Measurements from ENCODE around the gene METTL15. TPM values are rescaled to one million over a fixed set of nuclear protein-coding genes. Genes with fewer than 3 reads are reported as not detected.

The METTL15 gene
- total and polyA plus RNA-seq, 2 of the 8 experiments (the other 6 are each of a cell fraction or from before 2014, with no cell fraction given) = 5.4 to 10.5 TPM

- Histone ChIP-seq H4K20me1 (replicated peaks in 1 of 2; ENCODE audit: control insufficient read depth in 1 of 2, insufficient read depth in 2 of 2, low read length in 2 of 2) (no peaks in the 10 kb centered on the region), H3K27ac (ENCODE audit: low read depth, low read length) (no peak overlapping the region)
- TF ChIP-seq SP1 (IDR thresholded peaks at IDR 0.05; ENCODE audit: low read depth, low read length) = no peak
- TF ChIP-seq SRF (IDR thresholded peaks at IDR 0.05; ENCODE audit: low read depth, low read length) = no peak
- no peak for TF ChIP-seq BACH1 (IDR thresholded peaks at IDR 0.05; ENCODE audit: low read length)
- no peak for TF ChIP-seq POLR2AphosphoS5 (IDR thresholded peaks at IDR 0.05; ENCODE audit: low read depth, low read length)
- no peak for TF ChIP-seq CREB1 (IDR thresholded peaks at IDR 0.05)
- TF ChIP-seq EZH2 (IDR thresholded peaks at IDR 0.05; ENCODE audit: low read depth, low read length, severe bottlenecking) = no peak
- no peak for TF ChIP-seq YY1 (IDR thresholded peaks at IDR 0.05; ENCODE audit: low read depth, low read length)
- no peak for TF ChIP-seq KDM1A (IDR thresholded peaks at IDR 0.05; ENCODE audit: borderline replicate concordance, low read length)
- no peak for TF ChIP-seq KDM5A (IDR thresholded peaks at IDR 0.05; ENCODE audit: low read length)
- no peak for TF ChIP-seq SP2 (IDR thresholded peaks at IDR 0.05; ENCODE audit: low read length)
- TF ChIP-seq SP4 (IDR thresholded peaks at IDR 0.05; ENCODE audit: low read length) = no peak
These were observed 45.4 kb downstream of the METTL15 start for GRCh38 chr11:28153586-28153985.

More at GRCh38 chr11:28153586-28153985, 45.4 kb downstream of the METTL15 start:
- no peak overlapping the region for H4K5ac ChIP-seq (ENCODE audit: insufficient read length, low read depth, low read length)
- no peak overlapping the region for H3K4ac ChIP-seq (replicated peaks; ENCODE audit: insufficient read length, low read depth, low read length)
- no peak overlapping the region for H3K18ac ChIP-seq (ENCODE audit: extremely low read depth, low read length)
- H2BK15ac ChIP-seq (ENCODE audit: low read length) = no peak overlapping the region
- H4K8ac ChIP-seq (ENCODE audit: extremely low read depth, insufficient read depth, low read length) = no peak overlapping the region
- no peak overlapping the region for H2BK5ac ChIP-seq (ENCODE audit: low read depth, low read length)
- H2BK12ac ChIP-seq (ENCODE audit: low read depth, low read length) = no peak overlapping the region
- H3K23ac ChIP-seq (ENCODE audit: insufficient read length) = no peak overlapping the region
- no peak overlapping the region for H3K4me2 ChIP-seq (ENCODE audit: insufficient read depth in 1 of 2, low read depth in 2 of 2, low read length in 2 of 2)
- no peaks in the 10 kb centered on the region for H3K23me2 ChIP-seq (ENCODE audit: low read depth, low read length)
- ChIA-PET CTCF (ENCODE audit: partially characterized antibody) (no interaction called here), POLR2A (ENCODE audit: partially characterized antibody) (interaction anchor here (0.7 kb wide), 1 partner anchor 8 kb away, joined by 3 read pairs; no protein-coding TSS in a partner anchor)
- H2BK120ac ChIP-seq (replicated peaks; ENCODE audit: low read depth, low read length) = no peak overlapping the region
- H3K14ac ChIP-seq (ENCODE audit: insufficient read length) = no peak overlapping the region
- H3K27me3 ChIP-seq (replicated peaks in 1 of 4; ENCODE audit: control insufficient read depth in 3 of 4, extremely low read depth in 1 of 4, insufficient read depth in 3 of 4, low read length in 3 of 4) = no peaks in the 10 kb centered on the region
- no peak overlapping the region for H2AFZ ChIP-seq (ENCODE audit: low read length)
- H3K4me3 ChIP-seq (ENCODE audit: extremely low read depth in 1 of 4, insufficient read depth in 2 of 4, low read depth in 3 of 4, low read length in 4 of 4) = no peak overlapping the region
- H3K79me1 ChIP-seq (ENCODE audit: low read depth, low read length) = no peaks in the 10 kb centered on the region
- DNase-seq (ENCODE audit: low read depth in 1 of 2, low spot score in 2 of 2) = no peak
- FAIRE-seq = no peak
- H3K79me2 ChIP-seq (ENCODE audit: control insufficient read depth in 1 of 2, insufficient read depth in 2 of 2, low read length in 2 of 2) = no peaks in the 10 kb centered on the region
- peaks cover 0 to 6% (median 4%) of the 10 kb centered on the region in 4 experiments; a peak in 6 of 8 replicates for H3K36me3 ChIP-seq (ENCODE audit: control insufficient read depth in 2 of 4, insufficient read depth in 4 of 4, low read length in 3 of 4)
- 94% methylated on average over 2 of the region's 2 CpGs; no CpG with 5 or more reads in 1 of the 2 experiments for WGBS, 2 experiments (ENCODE audit: extremely low coverage in 1 of 2, insufficient coverage in 1 of 2, insufficient read length in 1 of 2, insufficient replicate concordance in 2 of 2, low coverage in 1 of 2, low lambda C conversion rate in 2 of 2, missing lambda C conversion rate in 1 of 2)
- H4K91ac ChIP-seq (replicated peaks; ENCODE audit: insufficient read length, low read length) = no peak overlapping the region
- no peak overlapping the region for H2BK20ac ChIP-seq (ENCODE audit: low read length)
- no peaks in the 10 kb centered on the region for H3K9me3 ChIP-seq (ENCODE audit: insufficient read depth in 2 of 2, low read depth in 1 of 2, low read length in 1 of 2)
- H3K4me1 ChIP-seq (replicated peaks in 1 of 4; ENCODE audit: control insufficient read depth in 3 of 4, insufficient read depth in 4 of 4, low read length in 3 of 4) = no peaks in the 10 kb centered on the region
- no peak overlapping the region for H3K9ac ChIP-seq (replicated peaks in 1 of 4; ENCODE audit: extremely low read depth in 1 of 4, low read depth in 3 of 4, low read length in 3 of 4)
- no peak overlapping the region for H3K56ac ChIP-seq (replicated peaks; ENCODE audit: insufficient read length, low read depth, low read length)
- no peak overlapping the region for H2AK5ac ChIP-seq (ENCODE audit: low read depth, low read length)
